SK-N-SH treated with all-trans-retinoic acid at 6 μM for 48 hours (cell line): ENCODE results near the gene TRIM7.

Experiments used
- ATAC-seq: fragments of 200-7000 bp; cut with Tn5 transposase; 3 replicates; pipeline ENCODE4 v1.9.1; 2020; ENCODE audit warnings: mild to moderate bottlenecking, moderate library complexity
- ARNTL ChIP-seq: fragments of 450-650 bp; formaldehyde crosslinking; IDR thresholded peaks from 2 replicates; pipeline ENCODE4 v1.5.0; 2020; ENCODE audit warnings: low read depth, mild to moderate bottlenecking, moderate library complexity, borderline replicate concordance
- CREB5 ChIP-seq: fragments of 250-450 bp; sonication (Bioruptor Pico); IDR thresholded peaks from 2 replicates; pipeline ENCODE4 v1.5.1; 2020; ENCODE audit warnings: low read depth, mild to moderate bottlenecking, moderate library complexity
- CSDC2 ChIP-seq: fragments of 250-450 bp; sonication (Bioruptor Pico); IDR thresholded peaks from 2 replicates; pipeline ENCODE4 v1.5.0; 2020; ENCODE audit warnings: mild to moderate bottlenecking, moderate library complexity
- CSRNP3 ChIP-seq: fragments of 250-450 bp; sonication (Bioruptor Pico); IDR thresholded peaks from 2 replicates; pipeline ENCODE4 v1.5.1; 2021; ENCODE audit warnings: mild to moderate bottlenecking, moderate library complexity
- ESRRG ChIP-seq: fragments of 250-450 bp; sonication (Bioruptor Pico); IDR thresholded peaks from 2 replicates; pipeline ENCODE4 v1.6.1; 2021; ENCODE audit warnings: mild to moderate bottlenecking
- GLIS3 ChIP-seq: fragments of 250-450 bp; sonication (Bioruptor Pico); IDR thresholded peaks from 2 replicates; pipeline ENCODE4 v1.5.0; 2020; ENCODE audit warnings: mild to moderate bottlenecking, moderate library complexity
- ISL1 ChIP-seq: fragments of 250-450 bp; sonication (Bioruptor Pico); IDR thresholded peaks from 2 replicates; pipeline ENCODE4 v2.1.2; 2022; ENCODE audit warnings: mild to moderate bottlenecking, moderate library complexity
- OSR1 ChIP-seq: fragments of 250-450 bp; sonication (Bioruptor Pico); IDR thresholded peaks from 2 replicates; pipeline ENCODE4 v1.8.0; 2022; ENCODE audit warnings: moderate library complexity, mild to moderate bottlenecking, inconsistent platforms
- PATZ1 ChIP-seq: fragments of 250-450 bp; sonication (Bioruptor Pico); IDR thresholded peaks from 2 replicates; pipeline ENCODE4 v1.8.0; 2020; ENCODE audit warnings: mild to moderate bottlenecking, moderate library complexity, borderline replicate concordance
- POU6F1 ChIP-seq: fragments of 250-450 bp; sonication (Bioruptor Pico); IDR thresholded peaks from 2 replicates; pipeline ENCODE4 v1.8.0; 2021; ENCODE audit warnings: low read depth, mild to moderate bottlenecking, moderate library complexity, borderline replicate concordance
- PPARA ChIP-seq: fragments of 250-450 bp; sonication (Bioruptor Pico); IDR thresholded peaks from 2 replicates; pipeline ENCODE4 v1.5.0; 2020; ENCODE audit warnings: mild to moderate bottlenecking, borderline replicate concordance
- RARB ChIP-seq: fragments of 250-450 bp; sonication (Bioruptor Pico); IDR thresholded peaks from 2 replicates; pipeline ENCODE4 v1.8.0; 2021; ENCODE audit warnings: mild to moderate bottlenecking, moderate library complexity
- SNAI2 ChIP-seq: fragments of 250-450 bp; sonication (Bioruptor Pico); IDR thresholded peaks from 2 replicates; pipeline ENCODE4 v1.5.0; 2020; ENCODE audit warnings: mild to moderate bottlenecking, moderate library complexity
- TCF4 ChIP-seq: fragments of 250-450 bp; sonication (Bioruptor Pico); IDR thresholded peaks from 2 replicates; pipeline ENCODE4 v1.8.0; 2021; ENCODE audit warnings: mild to moderate bottlenecking, moderate library complexity, borderline replicate concordance
- TOX ChIP-seq: fragments of 250-450 bp; sonication (Bioruptor Pico); IDR thresholded peaks from 2 replicates; pipeline ENCODE4 v1.8.0; 2021; ENCODE audit warnings: mild to moderate bottlenecking, moderate library complexity, borderline replicate concordance
- TSHZ2 ChIP-seq: fragments of 250-450 bp; sonication (Bioruptor Pico); IDR thresholded peaks from 2 replicates; pipeline ENCODE4 v1.5.0; 2020; ENCODE audit warnings: mild to moderate bottlenecking, moderate library complexity
- ZC3H10 ChIP-seq: fragments of 250-450 bp; sonication (Bioruptor Pico); IDR thresholded peaks from 2 replicates; pipeline ENCODE4 v1.5.1; 2021; ENCODE audit warnings: mild to moderate bottlenecking, moderate library complexity
- ZFP3 ChIP-seq: fragments of 250-450 bp; sonication (Bioruptor Pico); IDR thresholded peaks from 2 replicates; pipeline ENCODE4 v1.5.0; 2020; ENCODE audit warnings: mild to moderate bottlenecking, moderate library complexity
- ZFP30 ChIP-seq: fragments of 450-650 bp; formaldehyde crosslinking; IDR thresholded peaks from 2 replicates; pipeline ENCODE4 v1.5.0; 2022; ENCODE audit warnings: mild to moderate bottlenecking, moderate library complexity
- ZNF565 ChIP-seq: fragments of 450-650 bp; formaldehyde crosslinking; conservative IDR thresholded peaks from 2 replicates; pipeline ENCODE4 v1.5.0; 2020; ENCODE audit warnings: low read depth, mild to moderate bottlenecking, moderate library complexity
- ZNF70 ChIP-seq: fragments of 450-650 bp; formaldehyde crosslinking; IDR thresholded peaks from 2 replicates; pipeline ENCODE4 v1.5.0; 2020; ENCODE audit warnings: mild to moderate bottlenecking, moderate library complexity
- ZNF8 ChIP-seq: fragments of 450-650 bp; formaldehyde crosslinking; IDR thresholded peaks from 2 replicates; pipeline ENCODE4 v1.5.0; 2020; ENCODE audit warnings: mild to moderate bottlenecking, moderate library complexity

TRIM7 gene

DNA sequence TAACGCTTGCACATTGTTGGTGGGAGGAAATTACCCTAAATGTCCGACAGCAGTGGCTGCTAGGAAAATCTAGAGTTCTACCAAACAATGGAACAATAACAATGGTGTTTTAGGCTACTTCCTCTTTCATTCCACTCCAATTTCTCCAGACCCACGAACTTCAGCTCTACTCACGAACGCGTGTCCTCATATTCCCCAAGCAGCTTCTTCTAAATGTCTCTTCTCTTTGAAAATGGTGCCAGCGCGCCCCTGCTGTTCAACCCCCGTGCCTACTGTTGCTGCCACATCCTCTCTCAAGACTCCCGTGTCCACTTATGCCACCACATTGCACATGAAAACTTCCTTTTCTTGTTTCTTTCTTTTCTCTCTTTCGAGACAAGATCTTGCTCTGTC lies 32.0 kb downstream of the TRIM7 start:
- ATAC-seq: peak; percentile 14; the same call in 2 of the 3 replicates
- TF ChIP-seq ZNF565 (CRISPR knock-in tag): no peak
- TF ChIP-seq RARB (CRISPR knock-in tag): no peak
- TF ChIP-seq ZNF8: no peak
- TF ChIP-seq TOX (CRISPR knock-in tag): no peak
- TF ChIP-seq TCF4: no peak
- TF ChIP-seq, all 23 proteins: peak for 0

GRCh38 chr5:181171782-181172181 lies 33.2 kb downstream of the TRIM7 start:
- ATAC-seq: no peak
- no peak for TF ChIP-seq ZFP30 (CRISPR knock-in tag)
- no peak for TF ChIP-seq POU6F1 (CRISPR knock-in tag)
- no peak for TF ChIP-seq PPARA (CRISPR knock-in tag)
- TF ChIP-seq SNAI2: no peak
- no peak for TF ChIP-seq ISL1 (CRISPR knock-in tag)
- TF ChIP-seq ZNF565 (CRISPR knock-in tag): no peak

- TF ChIP-seq TSHZ2: no peak
- TF ChIP-seq RARB (CRISPR knock-in tag): no peak
- no peak for TF ChIP-seq ZC3H10 (CRISPR knock-in tag)
- TF ChIP-seq CSRNP3: no peak
- no peak for TF ChIP-seq ZNF565 (CRISPR knock-in tag)
- TF ChIP-seq SNAI2: no peak
- TF ChIP-seq TOX (CRISPR knock-in tag): no peak
- TF ChIP-seq PPARA (CRISPR knock-in tag): no peak
- no peak for TF ChIP-seq ZNF8
- TF ChIP-seq ZNF70 (CRISPR knock-in tag): no peak
- no peak for TF ChIP-seq GLIS3 (CRISPR knock-in tag)
- TF ChIP-seq OSR1 (CRISPR knock-in tag): no peak
- TF ChIP-seq ESRRG (CRISPR knock-in tag): no peak
- TF ChIP-seq ARNTL: no peak
- no peak for TF ChIP-seq CREB5 (CRISPR knock-in tag)
- TF ChIP-seq TCF4: no peak
- no peak for TF ChIP-seq POU6F1 (CRISPR knock-in tag)
- ATAC-seq: no peak
Observed at GRCh38 chr5:181170996-181171395, 34.0 kb downstream of the TRIM7 start.

DNA sequence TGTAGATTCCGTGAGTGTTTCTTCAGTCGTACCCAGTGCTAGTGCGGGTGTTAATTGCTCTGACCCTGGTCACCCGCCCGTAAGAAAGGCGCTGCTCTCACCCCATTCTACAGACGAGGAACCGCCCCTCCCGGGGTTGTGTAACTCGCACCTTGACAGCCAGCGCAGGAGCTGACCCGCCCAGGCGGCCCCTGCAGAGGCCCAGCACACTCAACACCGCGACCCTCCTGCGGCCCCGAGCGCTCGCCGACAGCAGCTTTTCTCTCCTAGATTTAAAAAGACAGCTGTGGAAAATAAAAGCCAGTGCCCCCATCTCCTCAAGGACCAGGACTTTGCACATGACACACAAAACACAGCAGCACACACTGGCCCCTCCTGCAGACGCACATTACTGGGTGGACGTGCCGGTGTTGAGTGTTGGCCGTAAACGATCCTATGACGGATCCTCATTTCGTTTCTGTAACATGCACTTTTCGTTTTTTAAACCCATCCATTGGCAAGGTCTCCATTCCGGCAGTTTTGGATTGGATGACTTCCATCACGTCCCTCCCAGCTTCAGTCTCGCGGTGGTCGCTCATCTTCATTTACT lies 34.7 kb downstream of the TRIM7 start:
- peak; percentile 1; the same call in 2 of the 3 replicates for ATAC-seq
- TF ChIP-seq ZC3H10 (CRISPR knock-in tag) (no peak), CSDC2 (no peak), GLIS3 (CRISPR knock-in tag) (no peak), SNAI2 (no peak), ZNF8 (no peak), ZFP3 (CRISPR knock-in tag) (no peak), TCF4 (no peak), POU6F1 (CRISPR knock-in tag) (no peak), ZNF565 (CRISPR knock-in tag) (no peak), PATZ1 (CRISPR knock-in tag) (no peak), RARB (CRISPR knock-in tag) (no peak), ARNTL (no peak), ZNF70 (CRISPR knock-in tag) (no peak)
